Measurements from ENCODE around the gene GPR137C. TPM values are rescaled to one million over a fixed set of nuclear protein-coding genes. Genes with fewer than 3 reads are reported as not detected.

GPR137C gene
- total RNA-seq, 3 donors from 2014 or later (not counting 1 experiment from before 2014, with no cell fraction given), result 0.42 to 1.4 (median 0.57) TPM

DNA sequence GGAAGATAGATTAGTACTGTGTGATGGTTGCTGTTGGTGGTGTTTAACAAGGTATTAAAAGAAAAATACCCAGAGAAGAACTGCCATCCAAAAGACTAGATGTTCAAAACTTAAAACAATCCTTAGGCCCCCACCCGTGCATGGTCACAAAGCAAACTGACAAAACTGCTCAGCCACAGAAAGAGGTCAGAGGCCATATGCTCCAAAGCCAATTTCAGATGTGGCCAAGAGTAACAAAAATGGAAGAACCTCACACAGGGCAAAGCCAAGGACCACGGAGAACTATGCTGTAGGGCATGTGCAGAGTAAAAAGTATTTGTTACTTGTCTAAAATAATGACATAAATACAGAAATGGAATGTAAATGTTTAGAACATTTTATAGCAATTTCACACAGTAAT is 5.6 kb upstream of the GPR137C start:
- Histone ChIP-seq H3K27me3 (ENCODE audit: control insufficient read depth, insufficient read depth, low read length) (no peaks in the 10 kb centered on the region), H3K27ac (ENCODE audit: low read length) (no peak overlapping the region), H3K4me3 (ENCODE audit: low read length) (no peak overlapping the region), H3K36me3 (ENCODE audit: control insufficient read depth, insufficient read depth, low read length) (peaks cover 3% of the 10 kb centered on the region), H3K4me1 (ENCODE audit: control insufficient read depth, insufficient read depth, low read length) (peaks cover 5% of the 10 kb centered on the region), H3K9me3 (ENCODE audit: control insufficient read depth, insufficient read depth, low read length) (no peaks in the 10 kb centered on the region)
- 84% methylated on average over 2 of the region's 2 CpGs for WGBS (ENCODE audit: insufficient coverage)
- ATAC-seq (no peak), DNase-seq (no peak)
- H3K4me3 Mint-ChIP-seq, result no peak overlapping the region
- H3K9me3 Mint-ChIP-seq, result no peaks in the 10 kb centered on the region
- no peaks in the 10 kb centered on the region for H3K27me3 Mint-ChIP-seq (ENCODE audit: low read depth in 2 of 2)
- no peak overlapping the region for H3K27ac Mint-ChIP-seq
- intact Hi-C loops (cut with micrococcal nuclease), result no loop called here
- no peak for TF ChIP-seq CTCF (IDR thresholded peaks at IDR 0.05)
- no peaks in the 10 kb centered on the region for H3K36me3 Mint-ChIP-seq
- H3K4me1 Mint-ChIP-seq, result peaks cover 20 to 28% of the 10 kb centered on the region in 2 donors

DNA sequence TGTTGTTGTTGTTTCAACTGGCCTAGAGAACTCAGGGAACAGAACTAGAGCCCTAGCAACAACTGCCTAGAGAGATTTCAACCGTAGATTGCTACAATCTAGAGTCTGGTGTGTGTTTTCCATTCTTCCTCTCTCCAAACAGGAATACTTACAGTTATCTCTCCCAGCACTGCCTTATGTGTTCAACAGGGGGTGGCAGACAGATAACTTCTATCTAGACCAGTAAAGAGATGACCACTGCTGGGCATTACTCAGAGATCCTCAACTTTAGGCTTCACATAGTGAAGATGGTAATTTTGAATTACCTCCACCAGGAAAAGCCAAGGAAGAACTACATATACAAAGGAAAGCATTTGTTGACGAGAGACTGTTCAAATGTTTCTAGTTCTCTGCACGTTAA is 5.1 kb upstream of the GPR137C start:
- no peaks in the 10 kb centered on the region for H3K36me3 Mint-ChIP-seq
- ATAC-seq (no peak), DNase-seq (no peak)
- no peaks in the 10 kb centered on the region for H3K9me3 ChIP-seq (ENCODE audit: control insufficient read depth, insufficient read depth, low read length)
- H3K4me3 ChIP-seq (ENCODE audit: low read length), result no peak overlapping the region
- H3K27ac ChIP-seq (ENCODE audit: low read length), result no peak overlapping the region
- peaks cover 3% of the 10 kb centered on the region for H3K36me3 ChIP-seq (ENCODE audit: control insufficient read depth, insufficient read depth, low read length)
- no peak for TF ChIP-seq CTCF (IDR thresholded peaks at IDR 0.05)
- no peaks in the 10 kb centered on the region for H3K27me3 ChIP-seq (ENCODE audit: control insufficient read depth, insufficient read depth, low read length)
- H3K4me3 Mint-ChIP-seq, result no peak overlapping the region
- intact Hi-C loops (cut with micrococcal nuclease), result no loop called here
- H3K4me1 Mint-ChIP-seq, result peaks cover 21 to 32% of the 10 kb centered on the region in 2 donors
- 97% methylated on average over 3 of the region's 3 CpGs for WGBS (ENCODE audit: insufficient coverage)
- H3K9me3 Mint-ChIP-seq, result no peaks in the 10 kb centered on the region
- H3K27ac Mint-ChIP-seq, result no peak overlapping the region
- H3K4me1 ChIP-seq (ENCODE audit: control insufficient read depth, insufficient read depth, low read length), result peaks cover 5% of the 10 kb centered on the region
- H3K27me3 Mint-ChIP-seq (ENCODE audit: low read depth in 2 of 2), result no peaks in the 10 kb centered on the region

DNA sequence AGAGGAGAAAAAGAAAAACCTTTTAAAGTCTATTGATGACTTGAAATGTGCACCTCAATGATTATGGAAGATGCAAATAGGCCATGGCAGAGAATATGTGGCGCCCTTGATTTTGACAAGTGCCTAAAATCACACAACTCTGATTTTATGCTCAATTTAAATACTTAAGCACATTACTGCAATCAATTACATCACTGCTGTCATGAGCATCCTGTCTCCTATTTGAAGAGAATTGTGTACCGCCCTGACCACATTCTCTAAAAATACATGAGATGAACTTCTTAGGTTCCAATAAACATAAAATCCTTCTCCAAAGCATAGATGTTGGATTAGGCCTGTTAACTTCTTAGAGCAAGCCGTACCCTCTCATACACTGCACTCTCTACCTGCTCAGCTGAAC is 2.0 kb upstream of the GPR137C start:
- no peak overlapping the region for H3K27ac ChIP-seq (ENCODE audit: low read length)
- H3K4me1 ChIP-seq (ENCODE audit: control insufficient read depth, insufficient read depth, low read length), result peaks cover 14% of the 10 kb centered on the region
- 92% methylated on average over 3 of the region's 3 CpGs for WGBS (ENCODE audit: insufficient coverage)
- peak overlapping the region; percentile 99 for H3K4me3 Mint-ChIP-seq
- intact Hi-C loops (cut with micrococcal nuclease), result loop anchor here (5.0 kb wide), 3 partner anchors 157 to 238 kb away; partner anchors contain the start of genes PSMC6 and PTGER2
- peaks cover 2% of the 10 kb centered on the region for H3K27me3 ChIP-seq (ENCODE audit: control insufficient read depth, insufficient read depth, low read length)
- no peaks in the 10 kb centered on the region for H3K9me3 Mint-ChIP-seq
- no peak for TF ChIP-seq CTCF (IDR thresholded peaks at IDR 0.05)
- peak overlapping the region; percentile 93 to 98 for H3K27ac Mint-ChIP-seq
- ATAC-seq, result no peak
- peaks cover 33 to 41% of the 10 kb centered on the region in 2 donors for H3K4me1 Mint-ChIP-seq
- H3K9me3 ChIP-seq (ENCODE audit: control insufficient read depth, insufficient read depth, low read length), result no peaks in the 10 kb centered on the region
- peak in 1 of 2 donors; percentile 5 for DNase-seq
- H3K4me3 ChIP-seq (ENCODE audit: low read length), result no peak overlapping the region
- peaks cover 0 to 6% of the 10 kb centered on the region in 2 donors for H3K27me3 Mint-ChIP-seq (ENCODE audit: low read depth in 2 of 2)
- H3K36me3 ChIP-seq (ENCODE audit: control insufficient read depth, insufficient read depth, low read length), result no peaks in the 10 kb centered on the region
- no peaks in the 10 kb centered on the region for H3K36me3 Mint-ChIP-seq

DNA sequence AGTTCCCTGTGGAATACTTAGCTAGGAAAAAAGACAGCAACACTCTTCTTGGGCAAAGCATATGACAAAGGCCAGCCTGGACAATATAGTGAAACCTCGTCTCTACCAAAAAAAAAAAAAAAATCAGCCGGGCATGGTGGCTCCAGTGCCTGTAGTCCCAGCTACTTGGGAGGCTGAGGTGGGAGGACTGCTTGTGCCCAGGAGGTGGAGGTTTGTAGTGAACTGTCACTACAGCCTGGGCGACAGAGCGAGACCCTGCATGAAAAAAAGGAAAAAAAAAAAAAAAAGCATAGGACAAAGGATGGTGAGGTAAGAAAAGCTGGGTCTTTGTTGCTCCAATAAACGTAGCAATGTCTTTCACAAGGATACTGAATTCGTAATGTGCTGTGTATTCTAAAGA is 1.4 kb upstream of the GPR137C start:
- no peak overlapping the region for H3K4me3 ChIP-seq (ENCODE audit: low read length)
- H3K4me3 Mint-ChIP-seq, result peak overlapping the region; percentile 99
- H3K36me3 Mint-ChIP-seq, result no peaks in the 10 kb centered on the region
- H3K4me1 ChIP-seq (ENCODE audit: control insufficient read depth, insufficient read depth, low read length), result peaks cover 14% of the 10 kb centered on the region
- DNase-seq, result no peak
- no peaks in the 10 kb centered on the region for H3K9me3 Mint-ChIP-seq
- no peak for ATAC-seq
- H3K9me3 ChIP-seq (ENCODE audit: control insufficient read depth, insufficient read depth, low read length), result no peaks in the 10 kb centered on the region
- peak overlapping the region; percentile 93 to 98 for H3K27ac Mint-ChIP-seq
- peaks cover 0 to 11% of the 10 kb centered on the region in 2 donors for H3K27me3 Mint-ChIP-seq (ENCODE audit: low read depth in 2 of 2)
- H3K27ac ChIP-seq (ENCODE audit: low read length), result no peak overlapping the region
- no peak for TF ChIP-seq CTCF (IDR thresholded peaks at IDR 0.05)
- peaks cover 2% of the 10 kb centered on the region for H3K27me3 ChIP-seq (ENCODE audit: control insufficient read depth, insufficient read depth, low read length)
- H3K4me1 Mint-ChIP-seq, result peaks cover 33 to 41% of the 10 kb centered on the region in 2 donors
- WGBS (ENCODE audit: insufficient coverage), result 80% methylated on average over 6 of the region's 6 CpGs
- H3K36me3 ChIP-seq (ENCODE audit: control insufficient read depth, insufficient read depth, low read length), result no peaks in the 10 kb centered on the region
- intact Hi-C loops (cut with micrococcal nuclease), result loop anchor here (5.0 kb wide), 3 partner anchors 156 to 239 kb away; partner anchors contain the start of genes PSMC6 and PTGER2
